HG02623 (cell line): Measurements from ENCODE around the gene TRANK1.
"Not testable (repeated sequence)": the region's sequence is repeated elsewhere in the genome, so short reads cannot be mapped to it uniquely, and the experiment has no call there.

Experiments
- ATAC-seq: cut with Tn5 transposase; IDR thresholded peaks from one replicate; pipeline ENCODE4 v1.9.1; 2021; ENCODE audit warnings: moderate library complexity; ENCODE audit not compliant: unreplicated experiment

The TRANK1 gene

GRCh38 chr3:36893826-36894225, 51.0 kb downstream of the TRANK1 start:
- ATAC-seq, result no peak

DNA sequence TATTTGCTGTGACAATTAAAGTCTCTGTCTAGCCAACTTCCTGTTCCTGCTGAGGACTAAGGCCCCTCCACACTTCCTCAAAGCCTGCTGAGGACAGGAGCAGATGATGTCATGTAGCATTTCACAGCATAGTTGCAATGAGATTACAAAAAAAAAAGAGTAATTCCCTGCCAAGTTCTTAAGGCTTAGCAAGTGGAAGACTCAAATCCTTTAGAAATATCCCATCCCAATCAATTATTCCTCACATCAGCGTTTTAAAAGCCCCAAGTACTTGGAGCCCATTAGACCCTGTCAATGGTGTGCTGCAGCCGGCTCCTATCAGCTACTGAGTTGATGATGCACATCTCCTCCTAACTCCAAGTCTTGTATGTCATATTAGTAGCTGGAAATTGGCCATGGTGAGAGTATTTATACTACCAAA, 51.7 kb downstream of the TRANK1 start:
- ATAC-seq, result no peak

DNA sequence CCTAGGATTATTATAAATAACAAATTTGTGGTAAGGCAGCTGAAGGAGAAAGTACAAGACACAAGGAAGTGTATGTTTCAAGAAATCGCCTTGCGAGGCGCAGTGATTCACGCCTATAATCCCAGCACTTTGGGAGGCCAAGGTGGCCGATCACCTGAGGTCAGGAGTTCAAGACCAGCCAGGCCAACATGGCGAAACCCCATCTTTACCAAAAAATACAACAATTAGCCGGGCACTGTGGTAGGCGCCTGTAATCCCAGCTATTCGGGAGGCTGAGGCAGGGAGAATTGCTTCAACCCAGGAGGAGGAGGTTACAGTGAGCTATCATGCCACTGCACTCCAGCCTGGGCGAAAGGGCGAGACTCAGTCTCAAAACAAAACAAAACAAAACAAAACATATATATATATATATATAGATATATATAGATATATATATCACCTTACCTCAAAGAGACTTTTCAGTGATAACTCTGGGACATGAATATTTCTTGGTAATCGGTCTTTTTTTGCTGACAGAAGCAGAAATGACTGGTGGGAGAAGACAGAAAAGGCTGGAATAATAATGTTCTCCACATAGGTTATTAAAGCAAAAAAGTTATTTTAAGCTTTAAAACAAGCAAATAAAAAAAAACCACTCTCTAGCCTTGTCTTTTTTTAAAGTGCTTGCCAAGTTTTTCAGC, 52.3 kb downstream of the TRANK1 start:
- ATAC-seq, result no peak

GRCh38 chr3:36891701-36892160, 53.1 kb downstream of the TRANK1 start:
- ATAC-seq, result peak; percentile 75

DNA sequence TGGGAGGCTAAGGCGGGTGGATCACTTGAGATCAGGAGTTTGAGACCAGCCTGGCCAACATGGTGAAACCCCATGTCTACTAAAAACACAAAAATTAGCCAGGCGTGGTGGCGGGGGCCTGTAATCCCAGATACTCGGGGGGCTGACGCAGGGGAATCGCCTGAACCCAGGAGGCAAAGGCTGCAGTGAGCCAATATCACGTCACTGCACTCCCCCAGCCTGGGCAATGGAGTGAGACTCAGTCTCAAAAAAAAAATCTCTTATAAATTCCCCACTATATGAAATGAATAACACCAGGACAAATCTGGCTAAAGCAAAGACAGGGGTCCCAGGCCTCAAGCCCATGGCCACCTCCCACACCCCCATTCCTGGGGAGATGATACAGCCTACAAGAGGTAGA, 53.8 kb downstream of the TRANK1 start:
- ATAC-seq, result not testable (repeated sequence)

DNA sequence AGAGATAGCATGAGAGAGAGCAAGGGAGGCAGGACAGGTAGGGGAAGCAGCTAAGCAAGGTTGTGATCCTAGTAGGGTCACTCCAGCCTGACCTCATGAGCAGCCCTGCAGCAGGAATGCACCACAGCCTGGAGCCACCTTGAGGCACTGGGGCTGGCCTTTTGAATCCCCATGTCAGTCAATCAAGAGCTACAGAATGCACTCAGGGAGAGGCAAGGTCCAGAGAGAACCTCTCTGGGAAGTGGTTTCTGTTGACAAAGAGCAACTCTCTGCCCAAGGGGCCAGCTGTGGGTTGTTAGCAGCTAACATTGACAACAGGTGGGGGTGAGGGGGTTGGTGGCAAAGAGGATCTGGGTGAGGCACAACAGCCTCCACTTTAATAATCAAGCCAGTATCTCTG, 54.6 kb downstream of the TRANK1 start:
- no peak for ATAC-seq

DNA sequence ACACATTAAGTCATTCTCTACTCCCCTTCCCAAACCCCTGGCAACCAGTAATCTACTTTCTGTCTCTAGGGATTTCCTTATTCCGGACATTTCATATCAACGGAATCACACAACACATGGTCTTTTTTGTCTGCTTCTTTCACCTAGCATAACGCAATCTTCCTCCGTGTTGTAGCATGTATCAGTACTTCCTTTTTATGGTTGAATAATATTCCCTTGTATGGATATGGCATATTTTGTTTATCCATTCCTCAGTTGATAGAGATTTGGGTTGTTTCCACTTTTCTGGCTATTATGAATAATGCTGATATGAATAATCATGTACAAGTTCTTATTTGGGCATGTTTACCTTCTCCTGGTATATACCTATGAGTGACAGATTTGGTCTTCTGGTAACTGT, 63.1 kb downstream of the TRANK1 start:
- ATAC-seq, result no peak

DNA sequence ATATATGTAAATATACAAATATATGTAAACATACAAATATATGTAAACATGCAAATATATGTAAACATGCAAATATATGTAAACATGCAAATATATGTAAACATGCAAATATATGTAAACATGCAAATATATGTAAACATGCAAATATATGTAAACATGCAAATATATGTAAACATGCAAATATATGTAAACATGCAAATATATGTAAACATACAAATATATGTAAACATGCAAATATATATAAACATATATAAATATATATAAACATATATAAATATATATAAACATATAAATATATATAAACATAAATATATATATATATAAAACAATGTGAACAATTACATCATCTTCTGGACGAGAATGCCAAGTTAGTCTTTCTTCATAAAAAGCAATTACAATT, 65.0 kb downstream of the TRANK1 start:
- not testable (repeated sequence) for ATAC-seq

DNA sequence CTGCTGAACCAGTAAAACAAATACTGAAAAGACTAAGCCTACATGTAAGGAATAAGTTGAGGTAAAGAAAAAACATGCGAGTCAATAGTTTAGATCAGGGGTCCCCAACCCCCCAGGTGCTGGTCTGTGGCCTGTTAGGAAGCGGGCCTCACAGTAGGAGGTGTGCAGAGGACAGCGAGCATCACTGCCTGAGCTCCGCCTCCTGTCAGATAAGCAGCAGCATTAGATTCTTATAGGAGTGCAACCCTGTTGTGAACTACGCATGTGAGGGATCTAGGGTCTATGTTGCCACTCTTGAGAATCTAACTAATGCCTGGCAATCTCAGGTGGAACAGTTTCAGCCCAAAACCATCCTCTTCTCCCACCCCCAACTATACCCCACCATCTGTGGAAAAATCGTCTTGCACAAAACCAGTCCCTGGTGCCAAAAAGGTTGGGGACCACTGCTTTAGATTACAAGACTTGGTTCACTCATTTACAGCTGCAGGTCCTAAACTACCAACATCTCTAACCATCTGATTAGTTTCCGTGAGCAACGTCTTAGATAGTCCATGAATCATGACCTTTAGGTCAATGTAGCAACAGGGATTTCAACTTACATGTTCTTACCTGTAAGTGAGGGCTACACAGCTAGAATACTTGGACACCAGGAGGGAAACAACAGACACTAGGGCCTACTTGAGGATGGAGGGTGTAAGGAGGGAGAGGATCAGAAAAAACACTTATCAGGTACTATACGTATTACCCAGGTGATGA, 66.7 kb downstream of the TRANK1 start:
- ATAC-seq, result no peak

DNA sequence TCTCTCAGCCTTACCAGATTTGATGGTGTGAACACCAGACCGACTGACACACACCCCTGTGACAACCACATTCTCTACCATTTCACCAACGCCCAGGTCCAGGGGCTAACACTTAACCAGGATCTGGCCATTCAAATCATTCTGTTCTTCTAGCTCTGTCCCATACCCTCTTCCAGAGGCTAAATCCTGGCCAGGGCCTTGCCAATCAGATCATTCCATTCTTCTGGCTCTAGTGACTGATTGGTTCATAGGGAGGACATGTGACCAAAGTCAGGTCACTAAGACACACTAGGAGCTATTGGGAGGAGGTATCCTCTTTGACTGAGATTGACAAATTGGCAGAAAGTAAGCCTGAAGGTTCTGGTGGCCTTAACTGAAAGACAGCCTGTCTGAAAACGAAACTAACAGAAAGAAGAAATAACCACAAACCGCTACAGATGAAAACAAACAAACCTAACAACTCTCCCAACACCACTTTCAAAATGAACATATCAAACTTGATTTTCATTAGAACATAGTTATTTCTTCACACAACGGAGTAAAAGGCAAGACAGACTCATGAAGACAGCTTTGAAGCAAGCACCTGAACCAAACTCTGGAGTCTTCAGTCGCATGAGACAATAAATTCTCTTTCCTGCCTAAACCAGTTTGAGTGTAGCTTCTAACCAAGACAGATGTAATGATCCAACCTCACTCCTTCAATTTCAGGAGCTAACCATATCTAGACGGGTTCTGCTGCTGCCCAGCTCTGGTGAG, 68.5 kb downstream of the TRANK1 start:
- ATAC-seq, result peak; percentile 99

- no peak for ATAC-seq
Observed at GRCh38 chr3:36875397-36875796, 69.5 kb downstream of the TRANK1 start.

- ATAC-seq, result no peak
Observed at GRCh38 chr3:36874424-36874823, 70.4 kb downstream of the TRANK1 start.

DNA sequence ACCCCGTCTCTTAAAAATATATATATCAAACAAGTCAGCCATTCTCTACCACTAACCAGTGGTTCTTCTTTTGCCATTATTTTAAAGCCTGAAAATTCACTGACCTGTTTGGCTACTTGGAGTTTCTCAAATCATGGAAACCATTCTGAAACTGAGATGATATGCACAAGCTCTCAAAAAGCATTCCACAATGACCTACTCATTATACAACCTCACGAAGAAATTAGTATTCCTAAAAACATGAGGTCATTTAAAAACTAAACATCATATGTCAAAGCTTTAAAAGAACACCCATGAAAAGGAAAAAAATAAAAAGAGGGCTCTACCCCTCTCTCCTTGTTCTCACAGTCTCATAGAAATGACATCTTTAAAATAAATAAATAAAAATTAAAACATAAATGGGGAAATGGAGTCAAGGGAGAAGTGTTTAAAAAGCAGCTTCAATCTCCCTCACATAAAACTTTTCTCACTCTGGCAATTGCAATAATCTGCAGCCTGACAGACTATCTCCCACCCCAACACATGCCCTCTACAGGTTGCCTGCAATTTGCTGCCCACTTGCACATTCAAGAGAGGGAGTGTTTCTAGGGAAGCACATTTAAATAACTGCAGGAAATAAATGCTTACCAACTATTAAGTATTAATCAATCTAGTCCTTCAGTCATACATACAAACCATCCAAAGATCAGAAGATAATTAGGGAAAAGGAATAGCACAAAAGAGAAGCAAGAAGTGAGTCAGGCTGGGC, 73.3 kb downstream of the TRANK1 start:
- no peak for ATAC-seq

DNA sequence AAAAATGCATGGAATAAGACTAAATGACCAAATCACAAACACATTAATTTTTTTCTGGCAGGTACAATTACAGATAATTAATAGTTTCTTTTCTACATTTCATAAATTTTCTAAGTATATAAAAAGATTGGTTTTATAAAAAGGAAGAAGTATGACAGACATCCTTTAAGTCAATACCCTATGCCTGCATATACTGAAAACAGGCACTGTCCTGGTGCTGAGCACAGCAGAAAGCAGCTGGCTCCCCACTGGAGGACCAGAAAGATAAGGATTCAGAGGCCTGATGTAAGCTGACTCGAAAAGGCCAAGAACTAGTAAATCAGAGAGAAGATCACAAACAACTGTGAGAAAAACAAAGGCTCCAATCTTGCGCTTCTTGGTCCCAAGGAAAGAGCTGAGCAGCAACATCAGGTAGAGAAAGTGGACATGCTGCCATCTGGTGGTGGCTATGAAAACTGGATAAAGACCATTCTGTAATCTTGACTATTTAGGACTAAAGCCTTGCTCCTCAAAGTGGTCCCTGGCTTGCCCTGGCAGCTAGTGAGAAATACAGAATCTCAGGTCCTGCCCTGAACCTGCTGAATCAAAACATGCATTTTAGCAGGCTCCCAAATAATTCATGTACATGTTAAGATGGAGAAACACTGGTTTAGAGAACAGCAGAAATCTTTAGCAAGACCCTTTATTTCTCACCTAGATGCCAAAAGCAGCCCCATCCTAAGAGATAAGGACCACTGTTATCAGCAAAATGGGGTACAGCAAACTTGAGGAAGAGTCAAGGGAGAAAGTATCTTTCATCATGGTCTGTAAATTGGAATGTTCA, 76.0 kb downstream of the TRANK1 start:
- ATAC-seq, result peak; percentile 88

- ATAC-seq, result no peak
Observed at GRCh38 chr3:36867810-36868209, 77.0 kb downstream of the TRANK1 start.

DNA sequence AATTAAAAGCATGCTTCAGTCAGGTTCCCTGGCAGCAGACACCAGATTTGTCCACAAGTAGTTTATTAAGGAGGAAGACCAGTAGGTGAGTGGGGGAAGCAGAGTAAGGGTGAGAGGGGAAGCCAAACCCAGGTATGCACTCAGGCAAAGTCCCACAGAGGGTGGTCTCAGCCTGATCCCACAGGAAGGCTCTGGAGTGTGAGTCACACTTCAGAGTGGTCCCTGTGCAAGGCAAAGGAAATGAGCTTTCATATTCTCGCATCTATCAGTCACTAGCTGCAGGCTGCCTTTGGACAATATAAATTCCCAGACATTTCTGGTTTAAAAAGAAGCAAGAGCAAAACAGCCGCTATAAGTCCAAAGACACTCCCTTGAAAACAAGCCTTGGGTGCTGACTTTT, 78.5 kb downstream of the TRANK1 start:
- no peak for ATAC-seq

- no peak for ATAC-seq
Observed at GRCh38 chr3:36864180-36865053, 80.4 kb downstream of the TRANK1 start.

DNA sequence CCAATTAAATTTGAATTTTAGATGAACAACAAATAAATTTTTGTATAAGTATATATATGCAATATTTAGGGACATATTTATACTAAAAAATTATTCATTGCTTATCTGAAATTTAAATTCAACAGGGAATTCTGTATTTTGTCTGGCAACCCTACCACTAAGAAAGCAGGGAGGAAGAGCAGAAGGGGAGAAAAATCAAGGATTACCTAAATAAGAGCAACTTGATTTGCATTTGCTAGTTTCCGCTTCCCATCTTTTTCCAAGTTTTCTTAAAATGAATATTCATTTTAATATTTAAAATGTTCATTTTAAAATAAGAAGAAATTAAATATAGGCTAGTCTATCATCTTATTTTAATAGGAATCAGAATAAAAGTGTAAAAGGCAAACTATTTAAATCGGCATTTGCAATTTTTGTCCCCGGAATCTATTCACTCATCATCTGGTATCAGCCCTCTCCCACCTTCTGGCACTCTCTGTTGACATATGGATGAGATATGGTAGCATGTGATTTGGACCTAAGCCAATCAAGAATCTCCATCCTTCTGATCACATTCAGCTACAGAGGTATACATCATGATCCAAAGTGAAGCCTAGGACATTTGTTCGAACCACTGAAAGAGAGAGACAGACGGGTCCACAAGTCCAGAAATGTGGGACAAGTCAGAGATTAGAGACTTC, 82.6 kb downstream of the TRANK1 start:
- no peak for ATAC-seq

GRCh38 chr3:36859494-36859893, 85.4 kb downstream of the TRANK1 start:
- ATAC-seq, result no peak
